Stimulated activated CD8-positive, alpha-beta memory T cell treated with anti-CD3 and anti-CD28 coated beads, Interleukin-2, amount 100 ng/mL, for 1 hour (primary cell): ENCODE data around the gene CPSF4L.

Experiments used
- DNase-seq, 2 donors: peaks; one replicate each; pipeline ENCODE4 v3.0.0-alpha.2; 2020; ENCODE audit warnings: low read depth in 2 of 2

The CPSF4L gene

GRCh38 chr17:73289549-73290254, 28.0 kb upstream of the CPSF4L start:
- no peak for DNase-seq

DNA sequence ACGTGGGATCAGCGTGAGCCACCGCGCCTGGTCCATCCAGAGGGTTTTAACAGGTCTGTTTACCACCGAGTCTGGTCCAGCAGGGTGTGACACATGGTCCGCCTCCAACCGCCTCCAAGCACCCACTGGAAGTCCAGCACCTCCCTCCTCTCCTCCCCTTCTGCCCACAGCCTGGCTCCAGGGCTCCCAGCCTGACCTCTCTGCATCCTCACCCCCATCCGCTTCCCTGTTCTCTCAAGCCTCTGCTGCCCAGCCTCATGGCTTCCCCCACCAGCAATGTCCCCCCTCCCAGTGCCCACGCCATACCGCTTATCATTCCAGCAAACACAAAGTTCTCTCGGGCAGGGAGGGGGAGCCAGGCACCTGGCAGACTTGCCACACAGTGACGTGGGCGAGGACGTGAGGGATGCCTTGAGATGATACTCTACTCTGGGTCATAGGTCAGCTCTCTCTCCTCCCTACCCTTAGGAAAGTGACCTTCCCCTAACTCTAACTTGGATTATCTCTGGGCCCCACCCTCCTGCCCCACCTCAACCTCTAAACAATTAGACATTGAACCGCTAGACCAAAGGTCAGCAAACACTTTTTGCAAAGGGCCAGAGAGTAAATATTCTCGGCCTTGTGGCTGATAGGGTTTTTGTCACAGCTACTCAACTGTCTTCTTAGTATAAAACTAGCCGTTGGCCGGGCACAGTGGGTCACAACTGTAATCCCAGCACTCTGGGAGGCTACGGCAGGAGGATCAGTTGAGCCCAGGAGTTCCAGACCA, 27.0 kb upstream of the CPSF4L start:
- no peak for DNase-seq

DNA sequence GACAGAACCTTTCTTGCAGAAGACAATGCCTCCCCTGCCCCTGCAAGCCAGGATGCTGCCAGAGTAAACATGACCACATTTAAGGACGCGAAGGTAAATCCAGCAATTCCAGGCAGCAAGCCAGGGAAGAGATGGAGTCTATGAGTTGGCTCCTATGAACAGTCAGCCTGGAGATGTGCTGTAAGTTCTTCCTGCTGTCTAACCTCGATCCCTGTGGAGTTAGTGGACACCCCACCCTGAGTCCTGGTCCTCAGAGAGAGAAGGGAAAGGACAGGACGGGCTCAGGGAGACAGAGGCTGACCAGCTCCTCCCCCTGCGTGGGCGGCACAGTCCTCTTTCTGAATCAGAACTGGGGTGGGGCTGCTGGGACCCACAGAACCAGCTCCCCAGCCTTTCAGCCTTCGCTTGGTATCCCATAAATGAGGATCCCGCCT, 25.2 kb upstream of the CPSF4L start:
- DNase-seq = no peak

GRCh38 chr17:73285916-73286862, 24.5 kb upstream of the CPSF4L start:
- DNase-seq = no peak

DNA sequence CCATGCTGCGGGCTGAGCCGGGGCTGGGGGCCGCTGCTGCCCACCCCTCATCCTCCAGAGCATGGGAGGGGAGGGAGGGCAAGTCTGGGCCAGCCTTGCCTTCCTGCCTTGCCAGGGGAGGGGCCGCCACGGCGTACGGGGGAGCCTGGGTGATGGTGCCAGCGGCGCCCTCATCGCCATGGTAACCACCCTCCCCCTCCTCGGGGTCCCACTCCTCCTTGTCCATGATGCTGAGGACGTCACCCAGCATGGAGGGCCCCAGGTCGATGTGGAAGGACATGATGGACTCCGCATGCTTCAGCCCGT, 23.9 kb upstream of the CPSF4L start:
- DNase-seq = no peak

GRCh38 chr17:73284906-73285602, 23.4 kb upstream of the CPSF4L start:
- DNase-seq = no peak

DNA sequence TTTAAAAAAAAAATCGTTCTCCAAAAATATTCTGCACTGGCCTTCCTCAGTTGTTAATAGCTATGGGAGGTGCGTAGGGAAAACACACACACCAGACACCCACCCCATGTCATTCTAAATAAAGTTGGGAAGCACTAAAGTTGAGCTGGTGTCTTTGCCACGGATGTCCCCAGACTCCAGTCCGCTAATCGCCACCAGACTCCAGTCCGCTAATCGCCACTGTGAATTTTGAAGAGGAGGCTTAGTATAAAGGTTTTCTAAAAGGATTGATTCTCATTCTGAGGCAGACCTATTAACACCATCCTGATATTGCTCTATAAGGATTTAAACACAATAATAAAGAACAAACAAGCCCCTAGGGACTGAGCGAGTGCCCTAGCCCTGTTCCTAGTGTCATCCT, 22.7 kb upstream of the CPSF4L start:
- DNase-seq = no peak

DNA sequence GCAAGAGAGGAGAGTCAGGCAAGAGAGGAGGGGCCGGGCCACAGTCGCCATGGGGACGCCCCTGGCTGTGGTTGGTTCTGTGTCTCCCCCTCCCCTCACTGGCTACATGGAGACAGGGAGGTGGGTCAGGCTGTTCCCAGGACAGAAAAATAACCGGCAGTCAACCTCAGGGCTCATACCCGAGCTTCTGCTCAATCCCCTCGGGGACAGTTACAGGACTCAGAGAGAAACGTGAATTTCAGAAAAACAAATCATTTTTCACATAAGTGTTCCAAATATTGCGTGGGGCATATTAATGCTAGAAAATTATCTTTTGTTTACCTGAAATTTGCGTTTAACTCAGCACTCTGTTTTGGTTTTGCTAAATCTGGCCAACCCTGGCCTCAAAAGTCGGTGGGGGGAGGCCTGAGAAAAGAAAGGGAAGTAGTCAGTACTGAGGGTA, 22.2 kb upstream of the CPSF4L start:
- no peak for DNase-seq

DNA sequence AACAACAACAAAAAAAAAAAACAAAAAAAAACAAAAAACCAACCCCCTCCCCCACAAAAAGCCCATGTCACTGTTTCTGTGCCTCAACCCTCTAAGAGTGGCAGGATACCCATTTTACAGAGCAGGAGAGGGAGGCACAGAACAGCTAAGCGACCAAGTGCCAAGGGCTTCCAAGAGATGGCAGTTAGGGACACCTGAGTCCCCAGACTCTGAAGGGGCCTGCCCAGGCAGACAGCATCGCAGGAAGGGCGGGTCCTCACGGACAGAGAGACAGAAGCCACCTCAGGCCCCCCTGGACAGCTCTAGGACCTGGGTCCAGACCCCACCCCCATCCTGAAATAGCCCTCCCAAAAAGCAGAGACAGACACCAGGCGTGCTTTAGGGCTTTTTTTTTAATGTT, 21.6 kb upstream of the CPSF4L start:
- no peak for DNase-seq

DNA sequence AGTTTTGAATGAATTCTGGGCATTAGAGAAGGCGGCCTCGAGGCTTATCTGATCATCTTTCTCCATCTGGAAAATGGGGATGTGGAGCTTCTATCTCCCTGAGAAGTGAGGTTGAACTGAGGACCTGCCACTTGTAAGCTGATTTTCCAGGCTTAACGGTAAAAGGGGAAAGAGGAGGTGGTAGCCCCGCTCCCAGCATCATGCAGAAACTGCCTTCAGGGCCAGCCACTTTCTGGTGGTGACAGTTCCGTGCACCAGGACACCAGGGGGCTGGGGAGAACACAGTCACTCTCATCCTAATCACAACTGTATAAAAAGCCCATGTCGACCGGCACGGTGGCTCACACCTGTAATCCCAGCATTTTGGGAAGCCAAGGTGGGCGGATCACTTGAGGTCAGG, 20.9 kb upstream of the CPSF4L start:
- DNase-seq = no peak

DNA sequence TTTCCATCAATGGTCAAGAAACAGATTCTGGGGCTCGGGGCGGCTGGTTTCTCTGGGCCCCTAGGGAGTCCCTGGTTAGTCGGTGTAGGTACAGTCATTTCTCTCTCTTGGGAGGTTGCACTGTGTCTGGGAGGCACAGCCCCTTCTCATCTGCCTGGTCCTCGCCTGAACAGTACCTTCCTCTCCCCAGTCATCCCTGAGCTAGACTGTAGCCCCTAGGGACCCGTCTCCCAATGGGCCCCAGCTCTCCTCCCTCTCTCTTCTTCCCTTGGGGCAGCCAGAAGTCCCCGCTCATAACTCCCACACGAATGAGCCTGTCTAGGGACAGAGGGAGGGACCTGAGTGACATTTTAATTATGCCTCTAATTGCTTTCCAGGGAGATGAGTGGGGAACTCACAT, 20.2 kb upstream of the CPSF4L start:
- no peak for DNase-seq

DNA sequence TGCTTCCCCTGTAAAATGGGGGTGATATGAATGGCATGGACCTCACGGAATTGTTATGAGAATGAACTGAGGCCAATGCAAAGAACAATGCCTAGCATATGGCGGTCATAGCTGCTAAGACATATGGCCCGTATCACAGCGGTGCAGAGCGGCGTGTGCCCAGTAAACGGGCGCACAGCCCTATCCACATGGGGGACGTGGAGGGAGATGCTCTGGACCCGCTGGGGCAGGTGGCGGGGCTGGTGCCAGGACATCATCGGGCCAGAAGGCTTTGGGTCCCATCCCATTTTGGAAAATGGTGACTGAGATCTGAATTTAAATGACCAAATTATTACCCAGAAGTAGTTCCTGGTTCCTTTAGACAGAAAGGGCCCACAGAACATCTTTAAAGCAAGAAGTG, 18.5 kb upstream of the CPSF4L start:
- no peak for DNase-seq

DNA sequence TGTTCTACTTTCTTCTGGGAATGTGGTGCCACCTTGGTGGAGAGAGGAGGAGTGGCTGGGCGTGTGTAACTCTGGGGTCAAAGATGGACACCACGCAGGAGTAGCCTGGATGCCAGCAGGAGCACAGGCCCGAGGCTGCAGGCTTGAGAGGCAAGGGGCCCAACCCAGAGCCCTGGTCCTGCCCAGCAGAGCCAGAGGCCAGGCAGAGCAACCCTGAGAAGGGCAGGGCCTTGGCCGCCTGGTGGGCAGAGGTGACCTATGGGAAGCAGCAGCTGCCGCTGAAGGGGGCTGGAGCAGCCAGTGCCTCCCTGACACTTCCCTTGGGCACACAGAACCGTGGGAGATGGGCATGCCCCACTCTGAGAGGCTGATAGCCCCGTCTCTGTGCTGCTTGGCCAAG, 18.0 kb upstream of the CPSF4L start:
- DNase-seq = no peak

GRCh38 chr17:73278465-73279453, 17.1 kb upstream of the CPSF4L start:
- DNase-seq = no peak

GRCh38 chr17:73278049-73278464, 16.4 kb upstream of the CPSF4L start:
- DNase-seq = no peak

- DNase-seq = no peak
Measured at GRCh38 chr17:73274490-73274889, 12.8 kb upstream of the CPSF4L start.

DNA sequence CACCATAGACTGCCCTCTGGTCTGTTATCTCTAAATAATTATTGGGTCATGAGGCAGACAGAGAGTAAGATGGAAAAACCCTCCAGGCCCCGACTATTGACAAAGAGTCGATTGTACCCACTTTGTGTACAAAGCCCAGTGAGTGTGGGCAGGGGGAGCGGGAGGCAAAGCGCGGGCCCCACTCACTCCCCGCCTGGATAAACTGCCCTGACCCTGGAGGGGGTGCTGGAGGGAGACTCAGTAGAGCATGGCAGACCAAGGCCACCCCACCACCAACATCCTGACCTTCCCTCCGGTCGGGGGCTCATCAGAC, 11.2 kb upstream of the CPSF4L start:
- no peak for DNase-seq

DNA sequence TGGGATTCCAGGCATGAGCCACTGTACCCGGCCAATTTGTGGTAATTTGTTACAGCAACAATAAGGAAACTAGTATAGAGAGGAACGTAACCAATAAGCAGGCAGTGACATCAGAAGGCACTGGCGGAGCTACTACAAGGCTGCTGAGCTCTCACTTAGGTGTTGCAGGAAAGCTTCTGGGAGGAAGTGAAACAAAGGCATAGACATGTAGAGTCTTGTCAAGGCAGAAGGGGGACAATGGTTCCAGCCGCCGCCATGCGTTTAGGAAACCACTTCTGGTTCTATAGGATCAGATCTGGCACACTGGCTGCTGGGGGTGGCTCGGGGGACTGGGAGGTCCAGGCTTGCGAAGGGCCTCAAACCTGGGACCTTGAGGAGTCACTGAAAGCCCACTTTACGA, 9.4 kb upstream of the CPSF4L start:
- no peak for DNase-seq

- DNase-seq = no peak
Measured at GRCh38 chr17:73269791-73270190, 8.1 kb upstream of the CPSF4L start.

DNA sequence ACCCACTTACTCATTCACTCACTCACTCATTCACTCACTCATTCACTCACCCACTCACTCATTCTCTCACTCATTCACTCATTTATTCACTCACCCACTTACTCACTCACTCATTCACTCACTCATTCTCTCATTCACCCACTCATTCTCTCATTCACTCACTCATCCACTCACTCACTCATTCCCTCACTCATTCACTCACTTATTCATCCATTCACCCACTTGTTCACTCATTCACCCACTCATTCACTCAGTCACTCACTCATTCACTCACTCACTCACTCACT, 7.6 kb upstream of the CPSF4L start:
- DNase-seq = no peak
